ENCODE data around the gene PLA2G4D. TPM values are rescaled to one million over a fixed set of nuclear protein-coding genes. Genes with fewer than 3 reads are reported as not detected.

PLA2G4D gene
- total and polyA plus RNA-seq, 8 donors, result 0.18 to 3.2 (median 2.0) TPM; not detected in 4

- no peaks in the 10 kb centered on the region for H3K9me3 ChIP-seq
- TF ChIP-seq CTCF (IDR thresholded peaks at IDR 0.05), result no peak
- TF ChIP-seq POLR2A (IDR thresholded peaks at IDR 0.05), result no peak
- TF ChIP-seq EP300 (IDR thresholded peaks at IDR 0.05), result no peak
- TF ChIP-seq POLR2AphosphoS5 (IDR thresholded peaks at IDR 0.05), result no peak
- H3K27me3 ChIP-seq, result no peaks in the 10 kb centered on the region
- 13 to 31% (median 22%) methylated on average over 10 of the region's 10 CpGs for WGBS, 5 donors
- no peak overlapping the region for H3K4me3 ChIP-seq
- peak; percentile 21 to 67 for DNase-seq
- H3K36me3 ChIP-seq, result no peaks in the 10 kb centered on the region
- peak overlapping the region in 1 of 5 donors; percentile 33 for H3K27ac ChIP-seq
- intact Hi-C loops (cut with DNase I; ENCODE audit: low total_unique reads), result no loop called here
- H3K4me1 ChIP-seq, result peaks cover 0 to 9% (median 4%) of the 10 kb centered on the region in 4 donors
Observed at GRCh38 chr15:42118650-42119445, 24.5 kb upstream of the PLA2G4D start.

- TF ChIP-seq EP300 (IDR thresholded peaks at IDR 0.05) (no peak), POLR2AphosphoS5 (IDR thresholded peaks at IDR 0.05) (no peak), CTCF (IDR thresholded peaks at IDR 0.05) (no peak), POLR2A (IDR thresholded peaks at IDR 0.05) (no peak)
- no peak overlapping the region for H3K4me3 ChIP-seq
- H3K36me3 ChIP-seq, result no peaks in the 10 kb centered on the region
- H3K9me3 ChIP-seq, result peaks cover 0 to 5% (median 0%) of the 10 kb centered on the region in 4 donors
- no peaks in the 10 kb centered on the region for H3K27me3 ChIP-seq
- H3K27ac ChIP-seq, result no peak overlapping the region
- peaks cover 0 to 12% (median 7%) of the 10 kb centered on the region in 4 donors for H3K4me1 ChIP-seq
- 51 to 76% (median 74%) methylated on average over 4 of the region's 4 CpGs for WGBS, 5 donors
- no peak for DNase-seq
- intact Hi-C loops (cut with DNase I; ENCODE audit: low total_unique reads), result no loop called here
Observed at GRCh38 chr15:42111924-42112323, 17.6 kb upstream of the PLA2G4D start.

- no peaks in the 10 kb centered on the region for H3K27me3 ChIP-seq
- H3K4me3 ChIP-seq, result no peak overlapping the region
- DNase-seq, result no peak
- WGBS, 5 donors, result 57 to 68% (median 60%) methylated on average over 3 of the region's 3 CpGs
- peaks cover 0 to 5% (median 0%) of the 10 kb centered on the region in 4 donors for H3K9me3 ChIP-seq
- H3K27ac ChIP-seq, result peak overlapping the region in 1 of 5 donors; percentile 12
- TF ChIP-seq EP300 (IDR thresholded peaks at IDR 0.05), result no peak
- TF ChIP-seq POLR2A (IDR thresholded peaks at IDR 0.05), result no peak
- TF ChIP-seq CTCF (IDR thresholded peaks at IDR 0.05), result no peak
- no peak for TF ChIP-seq POLR2AphosphoS5 (IDR thresholded peaks at IDR 0.05)
- no peaks in the 10 kb centered on the region for H3K36me3 ChIP-seq
- intact Hi-C loops (cut with DNase I; ENCODE audit: low total_unique reads), result no loop called here
- H3K4me1 ChIP-seq, result peaks cover 0 to 20% (median 9%) of the 10 kb centered on the region in 4 donors
Observed at GRCh38 chr15:42110367-42110766, 16.0 kb upstream of the PLA2G4D start.

GRCh38 chr15:42108806-42109205, 14.4 kb upstream of the PLA2G4D start:
- H3K36me3 ChIP-seq, result no peaks in the 10 kb centered on the region
- H3K4me1 ChIP-seq, result peaks cover 0 to 20% (median 9%) of the 10 kb centered on the region in 4 donors
- no peak for DNase-seq
- H3K27ac ChIP-seq, result no peak overlapping the region
- intact Hi-C loops (cut with DNase I; ENCODE audit: low total_unique reads), result no loop called here
- TF ChIP-seq EP300 (IDR thresholded peaks at IDR 0.05), result no peak
- no peak for TF ChIP-seq POLR2A (IDR thresholded peaks at IDR 0.05)
- no peak for TF ChIP-seq CTCF (IDR thresholded peaks at IDR 0.05)
- TF ChIP-seq POLR2AphosphoS5 (IDR thresholded peaks at IDR 0.05), result no peak
- H3K9me3 ChIP-seq, result peaks cover 0 to 5% (median 0%) of the 10 kb centered on the region in 4 donors
- no peak overlapping the region for H3K4me3 ChIP-seq
- 65 to 88% (median 79%) methylated on average over 3 of the region's 3 CpGs for WGBS, 5 donors
- no peaks in the 10 kb centered on the region for H3K27me3 ChIP-seq
